GM23338 (cell line): ENCODE results near the gene FAM110A. TPM values are rescaled to one million over a fixed set of nuclear protein-coding genes. Genes with fewer than 3 reads are reported as not detected.

Experiments
- ATAC-seq: fragments of 200-7000 bp; cut with Tn5 transposase; 3 replicates; pipeline ENCODE4 v1.9.1; 2020
- DNase-seq: peaks from one replicate; pipeline ENCODE4 v3.0.0-alpha.2; 2015; ENCODE audit warnings: low spot score
- H2AFZ ChIP-seq: fragments of 200-600 bp; sonication (generic); 2 replicates; pipeline ENCODE4 v1.8.0; 2016; ENCODE audit warnings: antibody characterized with exemption, mild to moderate bottlenecking, moderate library complexity
- H3F3A ChIP-seq: fragments of 200-600 bp; sonication (generic); replicated peaks from 2 replicates; pipeline ENCODE4 v1.8.0; 2017; ENCODE audit warnings: antibody characterized with exemption, mixed run types, low read depth
- H3K27ac ChIP-seq: fragments of 200-600 bp; sonication (generic); 2 replicates; pipeline ENCODE4 v1.6.1; 2016; ENCODE audit warnings: low read depth
- H3K27me3 ChIP-seq: fragments of 200-600 bp; sonication (generic); 2 replicates; pipeline ENCODE4 v1.8.0; 2016; ENCODE audit warnings: mild to moderate bottlenecking, mixed run types, moderate library complexity; ENCODE audit not compliant: insufficient read depth
- H3K36me3 ChIP-seq: fragments of 200-600 bp; sonication (generic); 2 replicates; pipeline ENCODE4 v1.8.0; 2016; ENCODE audit warnings: mild to moderate bottlenecking; ENCODE audit not compliant: insufficient read depth
- H3K4me1 ChIP-seq: fragments of 200-600 bp; sonication (generic); 2 replicates; pipeline ENCODE4 v1.8.0; 2016; ENCODE audit warnings: mild to moderate bottlenecking, moderate library complexity; ENCODE audit not compliant: insufficient read depth
- H3K4me2 ChIP-seq: fragments of 200-600 bp; sonication (generic); 2 replicates; pipeline ENCODE4 v1.7.1; 2017; ENCODE audit warnings: mixed run types
- H3K4me3 ChIP-seq: fragments of 200-600 bp; sonication (generic); 2 replicates; pipeline ENCODE4 v1.6.1; 2016; ENCODE audit warnings: mixed run types
- H3K79me2 ChIP-seq: fragments of 200-600 bp; sonication (generic); replicated peaks from 2 replicates; pipeline ENCODE4 v1.8.0; 2017; ENCODE audit warnings: mild to moderate bottlenecking; ENCODE audit not compliant: insufficient read depth
- H3K9me2 ChIP-seq: fragments of 200-600 bp; sonication (generic); 2 replicates; pipeline ENCODE4 v1.8.0; 2017; ENCODE audit not compliant: insufficient read depth
- H4K20me1 ChIP-seq: fragments of 200-600 bp; sonication (generic); replicated peaks from 2 replicates; pipeline ENCODE4 v1.8.0; 2017; ENCODE audit warnings: mild to moderate bottlenecking; ENCODE audit not compliant: insufficient read depth
- H3K27ac Mint-ChIP-seq: 2 replicates; pipeline ENCODE4 v1.8.0; 2020; ENCODE audit warnings: inconsistent platforms, mild to moderate bottlenecking, moderate library complexity, mixed read lengths
- H3K27me3 Mint-ChIP-seq: 3 replicates; pipeline ENCODE4 v1.8.0; 2022; ENCODE audit warnings: low read depth, mild to moderate bottlenecking, moderate library complexity, mixed read lengths, inconsistent platforms; ENCODE audit not compliant: insufficient read depth, poor library complexity
- H3K36me3 Mint-ChIP-seq: 3 replicates; pipeline ENCODE4 v1.8.0; 2021; ENCODE audit warnings: low read depth, mild to moderate bottlenecking, inconsistent platforms, moderate library complexity, mixed read lengths
- H3K4me1 Mint-ChIP-seq: 3 replicates; pipeline ENCODE4 v1.8.0; 2020; ENCODE audit warnings: mild to moderate bottlenecking, inconsistent platforms, mixed read lengths
- H3K4me3 Mint-ChIP-seq: 3 replicates; pipeline ENCODE4 v1.8.0; 2021; ENCODE audit warnings: moderate library complexity, mild to moderate bottlenecking, inconsistent platforms, mixed read lengths
- H3K9me3 Mint-ChIP-seq: 3 replicates; pipeline ENCODE4 v1.8.0; 2020; ENCODE audit warnings: moderate library complexity, mild to moderate bottlenecking, inconsistent platforms, mixed read lengths
- CREB1 ChIP-seq: fragments of 250-450 bp; sonication (Bioruptor Pico); IDR thresholded peaks from 2 replicates; pipeline ENCODE4 v1.5.0; 2020; ENCODE audit warnings: low read depth, mild to moderate bottlenecking, moderate library complexity
- CTCF ChIP-seq, 2 experiments: fragments of 200-600 bp in 1 of 2; sonication (generic) in 1 of 2; conservative IDR thresholded peaks; 2 replicates each; pipeline versions ENCODE4 v1.5.1 to v1.6.1; 2016 to 2017; ENCODE audit warnings: antibody characterized with exemption in 2 of 2, low read depth in 2 of 2, mild to moderate bottlenecking in 2 of 2, moderate library complexity in 1 of 2
- ETS1 ChIP-seq: IDR thresholded peaks from 2 replicates; pipeline ENCODE4 v1.6.1; 2016; ENCODE audit warnings: antibody characterized with exemption
- EZH2 ChIP-seq: fragments of 200-600 bp; sonication (generic); IDR thresholded peaks from one replicate; pipeline ENCODE4 v1.8.0; 2017; ENCODE audit warnings: antibody characterized with exemption, mild to moderate bottlenecking, low read depth; ENCODE audit not compliant: unreplicated experiment
- EZH2phosphoT487 ChIP-seq: fragments of 200-600 bp; sonication (generic); IDR thresholded peaks from one replicate; pipeline ENCODE4 v1.8.1; 2018; ENCODE audit warnings: antibody characterized with exemption; ENCODE audit not compliant: unreplicated experiment
- JUNB ChIP-seq: IDR thresholded peaks from one replicate; pipeline ENCODE4 v1.6.1; 2016; ENCODE audit warnings: antibody characterized with exemption; ENCODE audit not compliant: unreplicated experiment
- NANOG ChIP-seq: IDR thresholded peaks from 2 replicates; pipeline ENCODE4 v1.6.1; 2016; ENCODE audit warnings: antibody characterized with exemption, borderline replicate concordance
- POLR2AphosphoS5 ChIP-seq: IDR thresholded peaks from 2 replicates; pipeline ENCODE4 v1.6.1; 2016; ENCODE audit warnings: antibody characterized with exemption, low read depth
- REST ChIP-seq: IDR thresholded peaks from one replicate; pipeline ENCODE4 v1.6.1; 2018; ENCODE audit warnings: antibody characterized with exemption; ENCODE audit not compliant: unreplicated experiment
- STAT1 ChIP-seq: IDR thresholded peaks from one replicate; pipeline ENCODE4 v1.6.1; 2016; ENCODE audit warnings: antibody characterized with exemption; ENCODE audit not compliant: unreplicated experiment
- ZNF114 ChIP-seq: fragments of 250-450 bp; sonication (Bioruptor Pico); IDR thresholded peaks from 2 replicates; pipeline ENCODE4 v1.5.0; 2020; ENCODE audit warnings: mild to moderate bottlenecking, moderate library complexity
- ZNF331 ChIP-seq: fragments of 250-450 bp; sonication (Bioruptor Pico); IDR thresholded peaks from 2 replicates; pipeline ENCODE4 v1.5.0; 2020; ENCODE audit warnings: low read depth, mild to moderate bottlenecking, moderate library complexity
- ZNF462 ChIP-seq: fragments of 250-450 bp; sonication (Bioruptor Pico); IDR thresholded peaks from 2 replicates; pipeline ENCODE4 v1.5.0; 2020; ENCODE audit warnings: mild to moderate bottlenecking, moderate library complexity
- polyA plus RNA-seq: library from polyadenylated mRNA; unstranded; fragments of >200 nt; fragmentation: Nextera tagmentation; extraction: Ambion mirVana; gene quantifications from 2 replicates; pipeline ENCODE4 v1.2.1, GENCODE V29; 2016
- total RNA-seq: library from RNA; depleted of rRNA; stranded (reverse); fragments of >200 nt; shearing (Covaris generic); gene quantifications from 2 replicates; pipeline ENCODE4 v1.2.3, GENCODE V29; 2014

Gene FAM110A
- total and polyA plus RNA-seq, 2 experiments from 2014 or later: 10.7 to 13.7 TPM

- ATAC-seq (no peak), DNase-seq (no peak)
- H3K4me2 ChIP-seq: no peak overlapping the region
- H2AFZ ChIP-seq: no peak overlapping the region
- peaks cover 5% of the 10 kb centered on the region; the same call in 2 of the 3 replicates for H3K9me3 Mint-ChIP-seq
- no peak overlapping the region for H3K27ac ChIP-seq
- no peaks in the 10 kb centered on the region for H3K27me3 ChIP-seq
- H3K9me2 ChIP-seq: no peaks in the 10 kb centered on the region
- H3K36me3 ChIP-seq: no peaks in the 10 kb centered on the region
- H3K79me2 ChIP-seq: no peaks in the 10 kb centered on the region
- TF ChIP-seq STAT1: no peak
- no peak for TF ChIP-seq NANOG
- TF ChIP-seq ZNF462 (CRISPR knock-in tag): no peak
- TF ChIP-seq ZNF114 (CRISPR knock-in tag): no peak
- no peak for TF ChIP-seq REST
- TF ChIP-seq EZH2: no peak
- TF ChIP-seq ZNF331: no peak
- TF ChIP-seq CREB1 (CRISPR knock-in tag): no peak
- TF ChIP-seq EZH2phosphoT487: no peak
- TF ChIP-seq JUNB: no peak
- TF ChIP-seq CTCF (conservative IDR thresholded peaks at IDR 0.05; ENCODE audit: low read depth in 2 of 2): no peak
- no peak for TF ChIP-seq ETS1
- no peak for TF ChIP-seq POLR2AphosphoS5
- peaks cover 16% of the 10 kb centered on the region for H3K27me3 Mint-ChIP-seq
- H3K4me3 ChIP-seq: no peak overlapping the region
- no peak overlapping the region for H3K27ac Mint-ChIP-seq
- H3K36me3 Mint-ChIP-seq: peaks cover 3% of the 10 kb centered on the region; the same call in 1 of the 3 replicates
- no peaks in the 10 kb centered on the region for H3K4me1 ChIP-seq
- H3K4me1 Mint-ChIP-seq: peaks cover 3% of the 10 kb centered on the region
- no peak overlapping the region for H3K4me3 Mint-ChIP-seq
- H3F3A ChIP-seq: no peaks in the 10 kb centered on the region
- H4K20me1 ChIP-seq: no peaks in the 10 kb centered on the region
Observed at GRCh38 chr20:821046-821730, 12.3 kb upstream of the FAM110A start.
